ENCODE measurements around the gene CHCT1. TPM values are rescaled to one million over a fixed set of nuclear protein-coding genes. Genes with fewer than 3 reads are reported as not detected.

CHCT1 gene
- total and polyA plus RNA-seq, 2 donors (not counting 3 experiments of a cell fraction or from before 2014, with no cell fraction given), result not detected

DNA sequence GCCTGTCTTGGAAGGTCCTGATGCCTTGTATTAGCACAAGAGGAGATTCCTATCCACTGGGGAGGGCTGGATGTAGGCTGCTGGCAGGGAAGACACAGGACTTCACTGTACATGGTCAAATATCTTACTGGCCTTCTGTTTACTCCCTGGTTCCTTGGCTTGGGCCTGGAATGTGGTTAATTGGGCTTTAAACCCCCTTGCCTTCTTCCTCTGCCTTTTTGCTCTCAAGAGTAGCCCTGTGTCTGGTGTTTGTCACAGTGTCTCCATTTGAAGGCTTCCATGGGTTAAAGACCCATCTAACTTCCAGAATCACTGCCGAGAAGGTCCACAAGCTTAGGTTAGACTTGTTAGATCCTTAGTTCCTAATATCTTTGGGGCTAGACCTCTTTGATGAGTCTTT lies 7.1 kb upstream of the CHCT1 start:
- Histone ChIP-seq H3K9me1 (replicated peaks; ENCODE audit: control insufficient read depth, extremely low read depth, insufficient read depth, low read length) (no peaks in the 10 kb centered on the region), H3K4me3 (replicated peaks in 1 of 3; ENCODE audit: insufficient read depth in 1 of 3, low read depth in 1 of 3, low read length in 3 of 3) (no peak overlapping the region), H3K36me3 (ENCODE audit: control insufficient read depth in 2 of 2, extremely low read depth in 1 of 2, insufficient read depth in 2 of 2, low read length in 2 of 2) (no peaks in the 10 kb centered on the region), H4K20me1 (replicated peaks; ENCODE audit: control insufficient read depth, extremely low read depth, insufficient read depth, low read length) (no peaks in the 10 kb centered on the region), H2AFZ (ENCODE audit: low read depth, low read length) (no peak overlapping the region), H3K27me3 (ENCODE audit: control insufficient read depth in 2 of 2, insufficient read depth in 2 of 2, low read length in 2 of 2) (no peaks in the 10 kb centered on the region), H3K9ac (replicated peaks; ENCODE audit: extremely low read depth, insufficient read depth, low read length) (no peak overlapping the region), H3K27ac (ENCODE audit: insufficient read depth, low read depth, low read length) (no peak overlapping the region), H3K9me3 (replicated peaks; ENCODE audit: control insufficient read depth, insufficient read depth, low read length) (no peaks in the 10 kb centered on the region), H3K4me2 (ENCODE audit: insufficient read depth, low read length) (no peak overlapping the region), H3K4me1 (ENCODE audit: control insufficient read depth, extremely low read depth, insufficient read depth, low read length) (no peaks in the 10 kb centered on the region), H3K79me2 (ENCODE audit: control insufficient read depth, insufficient read depth, low read length) (no peaks in the 10 kb centered on the region)
- dilution Hi-C loops (cut with MboI; ENCODE audit: extremely low pct_ligation_motif_present, low sequenced_read_pairs), result no loop called here
- CTCF ChIA-PET, result interaction anchor here (0.8 to 1.6 kb wide), 2 partner anchors 10 to 23 kb away, joined by 4 read pairs; partner anchors contain the start of gene USP32
- intact Hi-C loops (cut with micrococcal nuclease), result no loop called here
- DNase-seq (ENCODE audit: low read depth, low spot score) (no peak), FAIRE-seq (no peak)
- POLR2A ChIA-PET, result no interaction called here
- TF ChIP-seq EZH2 (IDR thresholded peaks at IDR 0.05; ENCODE audit: borderline replicate concordance, low read depth, low read length, severe bottlenecking) (no peak), GATA2 (IDR thresholded peaks at IDR 0.05; ENCODE audit: insufficient read depth, insufficient read length, low read depth, low read length) (no peak), FOS (IDR thresholded peaks at IDR 0.05; ENCODE audit: borderline replicate concordance, insufficient read depth, low read length) (no peak), MYC (IDR thresholded peaks at IDR 0.05; ENCODE audit: low read depth, low read length) (no peak), POLR2AphosphoS5 (IDR thresholded peaks at IDR 0.05; ENCODE audit: insufficient read depth, low read depth, low read length) (no peak), POLR2A (IDR thresholded peaks at IDR 0.05; ENCODE audit: low read depth, low read length) (no peak), JUN (IDR thresholded peaks at IDR 0.05; ENCODE audit: borderline replicate concordance, insufficient read depth, insufficient read length, low read depth) (no peak)
- TF ChIP-seq, protein P1, sequence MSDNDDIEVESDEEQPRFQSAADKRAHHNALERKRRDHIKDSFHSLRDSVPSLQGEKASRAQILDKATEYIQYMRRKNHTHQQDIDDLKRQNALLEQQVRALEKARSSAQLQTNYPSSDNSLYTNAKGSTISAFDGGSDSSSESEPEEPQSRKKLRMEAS (IDR thresholded peaks at IDR 0.05; ENCODE audit: insufficient read depth, insufficient read length), result no peak
- TF ChIP-seq, protein P2, sequence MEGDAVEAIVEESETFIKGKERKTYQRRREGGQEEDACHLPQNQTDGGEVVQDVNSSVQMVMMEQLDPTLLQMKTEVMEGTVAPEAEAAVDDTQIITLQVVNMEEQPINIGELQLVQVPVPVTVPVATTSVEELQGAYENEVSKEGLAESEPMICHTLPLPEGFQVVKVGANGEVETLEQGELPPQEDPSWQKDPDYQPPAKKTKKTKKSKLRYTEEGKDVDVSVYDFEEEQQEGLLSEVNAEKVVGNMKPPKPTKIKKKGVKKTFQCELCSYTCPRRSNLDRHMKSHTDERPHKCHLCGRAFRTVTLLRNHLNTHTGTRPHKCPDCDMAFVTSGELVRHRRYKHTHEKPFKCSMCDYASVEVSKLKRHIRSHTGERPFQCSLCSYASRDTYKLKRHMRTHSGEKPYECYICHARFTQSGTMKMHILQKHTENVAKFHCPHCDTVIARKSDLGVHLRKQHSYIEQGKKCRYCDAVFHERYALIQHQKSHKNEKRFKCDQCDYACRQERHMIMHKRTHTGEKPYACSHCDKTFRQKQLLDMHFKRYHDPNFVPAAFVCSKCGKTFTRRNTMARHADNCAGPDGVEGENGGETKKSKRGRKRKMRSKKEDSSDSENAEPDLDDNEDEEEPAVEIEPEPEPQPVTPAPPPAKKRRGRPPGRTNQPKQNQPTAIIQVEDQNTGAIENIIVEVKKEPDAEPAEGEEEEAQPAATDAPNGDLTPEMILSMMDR (IDR thresholded peaks at IDR 0.05; ENCODE audit: extremely low read depth in 1 of 2, insufficient read depth in 1 of 2, low read depth in 1 of 2, low read length in 2 of 2), result no peak
- no TSS peak for BruUV-seq (replicated peaks)
